Fibroblast of skin of scalp (primary cell): ENCODE results near the gene ALDH5A1. TPM values are rescaled to one million over a fixed set of nuclear protein-coding genes. Genes with fewer than 3 reads are reported as not detected.

Experiments used
- DNase-seq: peaks from one replicate; pipeline ENCODE4 v3.0.0-alpha.2; 2013
- polyA plus RNA-seq, 2 experiments: library from polyadenylated mRNA; unstranded; fragments of 120-200 nt; gene quantifications; one replicate each; pipeline ENCODE4 v1.2.1, GENCODE V29; 2013; ENCODE audit not compliant: insufficient read length in 2 of 2

The ALDH5A1 gene
- 1.4 TPM for polyA plus RNA-seq (2013, experiment 1 of 2; ENCODE audit: insufficient read length)
- polyA plus RNA-seq (2013, experiment 2 of 2; ENCODE audit: insufficient read length) = 1.9 TPM

DNA sequence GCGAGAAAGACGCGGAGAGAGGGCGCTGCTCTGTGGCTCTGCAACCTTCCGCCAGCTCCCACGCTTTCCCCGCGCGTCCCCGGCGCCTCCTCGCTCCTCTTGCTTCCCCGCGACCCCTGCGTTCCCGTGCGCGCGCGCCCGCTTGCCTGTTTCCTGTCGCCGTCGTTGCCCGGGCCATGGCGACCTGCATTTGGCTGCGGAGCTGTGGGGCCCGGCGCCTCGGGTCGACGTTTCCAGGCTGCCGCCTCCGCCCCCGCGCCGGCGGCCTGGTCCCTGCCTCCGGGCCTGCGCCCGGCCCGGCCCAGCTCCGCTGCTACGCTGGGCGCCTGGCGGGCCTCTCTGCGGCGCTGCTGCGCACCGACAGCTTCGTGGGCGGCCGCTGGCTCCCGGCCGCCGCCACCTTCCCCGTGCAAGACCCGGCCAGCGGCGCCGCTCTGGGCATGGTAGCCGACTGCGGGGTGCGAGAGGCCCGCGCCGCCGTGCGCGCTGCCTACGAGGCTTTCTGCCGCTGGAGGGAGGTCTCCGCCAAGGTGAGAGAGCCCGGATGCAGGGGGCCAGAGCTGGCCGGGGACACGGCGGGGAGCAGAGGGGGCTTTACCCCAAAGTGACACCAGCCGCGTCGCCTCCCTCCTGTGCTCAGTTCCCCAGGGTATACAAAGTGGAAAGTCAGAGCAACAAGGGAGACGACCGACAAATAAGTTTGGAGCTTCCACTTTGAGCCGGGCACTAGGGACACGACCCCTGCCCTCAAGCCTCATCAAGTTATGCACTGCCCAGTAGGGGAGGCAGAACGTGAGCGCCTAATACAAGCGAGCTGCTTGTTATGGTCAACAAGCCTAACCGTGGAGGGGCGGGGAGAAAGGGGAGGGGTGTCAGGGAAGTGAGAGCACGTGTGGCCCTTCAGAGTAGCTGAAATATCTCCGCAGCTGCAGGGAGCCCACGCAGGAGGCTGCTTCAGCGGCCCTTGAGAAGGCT is at the start of gene ALDH5A1:
Gene ALDH5A1, plus strand, starts transcription at position 149 of the 975 bp plus-strand sequence. Its CDS starts 28 bp downstream, at position 177.
- peak; percentile 52 for DNase-seq

DNA sequence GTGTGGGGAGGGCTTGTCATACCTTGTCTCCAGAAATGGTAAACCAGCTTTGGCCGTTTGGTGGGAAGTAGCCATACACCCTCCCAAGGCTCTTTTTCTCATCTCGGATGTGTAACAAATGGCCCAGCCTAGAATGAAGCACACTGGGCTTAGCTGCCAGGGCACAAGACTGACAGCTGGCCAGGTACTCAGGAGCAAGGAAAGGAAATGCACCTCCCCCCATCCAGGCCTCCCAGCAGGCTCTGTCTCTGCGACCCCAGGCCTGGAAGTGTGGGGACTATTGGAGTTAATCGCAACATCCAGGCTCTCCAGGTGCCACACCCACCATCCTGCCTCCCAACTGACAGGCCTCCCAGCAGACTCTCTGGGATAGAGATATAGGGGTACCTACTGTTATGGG is 49.1 kb upstream of the ALDH5A1 start:
- DNase-seq = no peak

DNA sequence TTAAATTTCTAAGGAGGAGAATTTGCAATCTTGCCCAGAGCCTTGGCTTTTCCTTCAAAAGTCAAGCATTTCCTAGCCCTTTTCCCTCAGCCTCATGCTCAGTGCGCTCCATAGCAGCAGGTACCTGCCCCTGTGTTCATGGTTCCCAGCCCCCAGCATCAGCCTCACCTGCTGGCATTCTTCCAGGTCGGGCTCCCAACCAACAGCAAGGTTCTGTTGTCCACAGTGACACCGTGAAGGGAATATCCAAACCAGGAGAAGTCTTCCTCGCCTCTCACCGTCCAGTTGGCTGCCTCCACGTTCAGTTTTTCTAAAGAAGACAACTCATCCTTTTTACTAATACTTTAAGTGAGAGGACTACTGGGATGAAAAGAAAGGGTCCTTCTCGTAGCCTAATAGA is 48.1 kb upstream of the ALDH5A1 start:
- DNase-seq = no peak

DNA sequence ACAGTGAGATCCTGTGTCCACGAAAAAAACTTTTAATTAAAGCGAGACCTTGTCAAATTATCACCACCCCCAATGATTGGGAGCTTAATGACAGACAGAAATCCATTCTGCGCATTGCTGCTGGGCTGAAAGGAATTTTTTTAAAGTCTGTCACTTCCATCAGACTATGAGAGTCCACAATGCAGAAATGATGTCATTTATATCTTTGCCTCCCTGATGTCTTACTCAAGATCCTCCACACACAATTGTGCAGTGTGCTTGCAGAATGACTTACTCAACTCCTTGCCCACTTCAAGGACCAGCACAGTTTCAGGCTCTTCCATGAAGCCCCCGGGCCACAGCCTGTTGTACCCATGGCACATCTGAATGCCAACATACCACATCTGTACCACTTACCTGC is 46.4 kb upstream of the ALDH5A1 start:
- DNase-seq = no peak

DNA sequence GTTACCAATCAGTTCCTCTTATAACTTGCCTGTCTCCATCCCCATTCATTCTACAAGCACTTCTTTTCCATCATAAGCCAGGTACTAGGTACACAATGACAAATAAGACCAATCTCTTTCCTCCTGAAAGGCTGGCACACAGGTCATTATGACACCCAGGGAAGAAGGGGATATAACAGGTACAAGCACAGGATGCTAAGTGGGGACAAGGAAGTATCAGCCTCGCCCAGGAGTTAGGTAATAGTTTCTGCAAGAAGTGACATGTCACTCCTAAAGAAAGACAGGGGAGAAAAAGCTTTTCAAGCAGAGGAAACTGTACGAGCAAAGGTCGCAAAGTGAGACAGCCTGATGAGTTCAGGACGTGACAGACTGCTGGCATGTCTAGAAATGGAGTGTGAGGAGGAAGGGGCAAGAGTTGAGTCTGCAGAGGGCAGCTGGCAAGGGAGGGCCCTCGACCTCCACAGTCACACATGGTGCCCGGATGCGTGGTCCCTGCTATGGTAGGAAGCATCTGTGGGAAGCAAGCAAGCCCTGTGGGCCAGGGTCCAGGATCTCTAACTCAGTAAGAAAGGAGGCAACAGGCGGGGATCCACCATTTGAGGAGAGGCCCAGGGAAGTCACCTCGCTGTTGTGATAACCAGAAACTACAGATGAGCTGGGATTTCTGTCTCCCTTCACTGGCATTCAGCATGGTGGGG is 45.8 kb upstream of the ALDH5A1 start:
- DNase-seq = no peak

DNA sequence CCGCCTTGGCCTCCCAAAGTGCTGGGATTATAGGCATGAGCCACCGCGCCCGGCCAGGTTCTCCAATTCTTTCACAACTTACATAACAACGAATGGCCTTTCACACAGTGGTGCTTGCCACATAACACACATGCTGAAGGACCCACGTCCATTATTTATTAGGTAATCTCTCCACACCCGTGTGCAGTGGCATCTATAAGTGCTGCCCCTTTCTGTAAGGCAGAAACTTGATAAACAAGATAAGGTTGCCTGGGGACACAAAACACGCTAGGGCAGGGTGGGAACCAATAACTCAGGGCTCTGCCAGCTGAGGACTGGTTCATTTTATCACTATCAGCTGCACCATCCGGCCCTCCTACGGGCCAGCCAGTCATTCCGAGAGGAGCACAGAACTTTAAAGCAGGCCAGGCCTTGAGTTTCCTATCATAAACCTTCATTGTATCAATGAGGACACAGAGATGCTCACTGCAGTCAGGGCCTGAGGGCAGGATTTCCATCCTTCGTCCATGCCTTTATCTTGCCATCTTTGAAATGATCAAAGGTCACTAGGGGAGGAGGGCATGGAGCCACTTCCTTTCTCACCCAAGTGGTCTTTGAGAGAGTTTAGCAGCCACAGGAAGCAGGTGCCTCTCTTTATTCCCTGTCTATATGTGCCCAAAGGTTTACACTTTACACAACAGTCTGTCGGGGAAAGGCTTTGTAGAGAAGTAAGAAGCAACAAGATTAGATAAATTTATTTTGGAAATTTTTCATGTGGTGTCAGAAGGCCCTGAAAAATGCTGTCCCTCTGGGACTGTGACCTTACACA is 43.0 kb upstream of the ALDH5A1 start:
- DNase-seq = no peak

DNA sequence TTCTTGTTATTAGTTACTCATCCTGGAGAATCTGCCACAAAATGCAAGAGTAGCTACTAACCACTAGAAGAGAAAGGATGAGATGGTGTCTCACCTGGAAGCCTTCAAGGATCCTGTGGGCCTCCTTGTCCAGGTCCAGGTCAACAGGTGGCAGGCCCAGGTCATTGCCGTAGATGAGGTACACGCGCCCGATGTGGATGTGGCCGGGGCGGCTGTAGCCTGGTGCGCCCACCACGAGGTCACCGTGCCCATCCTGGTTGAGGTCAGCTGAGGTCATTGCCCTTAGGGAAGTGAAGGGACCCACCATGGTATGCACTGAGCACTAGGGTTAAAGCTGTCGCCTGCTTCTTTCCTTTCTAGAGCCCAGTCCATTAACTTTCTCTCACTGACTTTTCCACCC is 40.8 kb upstream of the ALDH5A1 start:
- DNase-seq = no peak

DNA sequence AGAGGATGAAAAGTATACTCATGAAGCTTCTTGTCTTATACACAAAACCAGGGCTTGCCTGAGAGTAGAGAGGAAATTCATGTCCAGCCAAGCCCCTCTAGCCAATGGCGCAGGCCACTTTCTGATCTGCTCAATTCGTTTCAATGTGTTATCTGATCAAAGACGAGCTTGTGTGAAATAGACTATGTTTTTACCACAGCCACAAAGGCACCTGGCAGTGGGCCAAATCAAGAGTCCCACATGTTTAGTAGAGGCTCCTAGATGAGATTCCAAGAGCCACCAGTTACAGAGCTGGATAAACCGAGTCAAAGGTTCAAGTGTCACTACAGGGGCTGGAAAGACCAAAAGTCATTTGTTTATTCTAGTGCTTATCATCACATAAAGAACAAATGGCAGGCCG is 40.3 kb upstream of the ALDH5A1 start:
- DNase-seq = peak; percentile 2

DNA sequence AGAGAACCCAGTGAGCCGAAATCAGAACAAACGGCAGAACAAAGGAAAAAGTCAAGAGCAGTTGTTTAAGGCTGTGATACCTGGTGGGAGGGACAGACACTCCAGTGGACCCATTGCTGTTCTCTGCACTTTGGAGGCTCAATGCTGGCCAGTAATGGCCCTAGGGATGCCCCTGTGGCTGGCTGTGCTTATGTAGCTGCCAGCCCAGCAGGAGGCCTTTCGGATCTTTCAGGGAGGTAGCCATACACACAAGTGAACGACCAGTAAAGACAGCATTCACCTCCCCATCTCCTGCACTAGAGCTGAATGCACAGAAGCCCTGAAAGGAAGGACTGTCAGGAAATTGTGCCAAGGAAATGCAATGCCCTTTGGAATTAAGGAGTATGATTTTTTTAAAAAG is 39.7 kb upstream of the ALDH5A1 start:
- DNase-seq = no peak

DNA sequence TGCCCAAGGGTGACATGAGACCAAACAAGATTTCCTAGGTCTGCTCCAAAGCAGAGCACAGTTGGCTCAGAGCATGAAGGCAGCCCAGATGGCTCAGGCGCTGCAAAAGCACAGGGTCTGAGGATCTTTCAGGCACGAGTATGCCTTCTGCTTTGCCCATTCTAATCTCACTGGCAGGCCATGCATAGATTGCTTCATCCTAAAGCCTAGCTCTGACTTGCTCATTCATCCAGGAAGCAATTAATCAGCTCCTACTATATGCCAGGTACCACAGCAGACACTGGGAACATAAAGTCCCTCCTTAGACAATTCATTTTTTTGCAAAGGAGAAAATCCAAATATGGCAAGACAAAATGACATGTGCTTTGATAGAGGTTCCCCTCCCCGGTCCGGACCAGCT is 36.6 kb upstream of the ALDH5A1 start:
- no peak for DNase-seq

DNA sequence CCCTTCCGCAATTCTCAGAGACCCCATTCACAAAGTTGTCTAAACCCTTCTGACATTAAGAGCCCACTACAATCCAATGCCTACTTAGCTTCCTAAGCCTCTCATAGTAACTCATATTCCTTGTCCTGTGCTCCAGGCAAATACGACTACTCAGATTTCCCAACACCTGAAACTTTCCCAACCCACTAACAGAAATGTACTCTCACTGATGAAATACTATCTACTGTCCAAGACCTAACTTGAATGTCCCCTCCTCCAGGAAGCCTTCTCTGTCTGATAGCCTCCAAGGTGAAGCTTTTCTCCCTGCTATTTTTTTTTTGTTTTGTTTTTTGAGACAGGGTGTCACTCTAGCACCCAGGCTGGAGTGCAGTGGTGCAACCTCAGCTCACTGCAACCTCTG is 35.8 kb upstream of the ALDH5A1 start:
- DNase-seq = no peak

DNA sequence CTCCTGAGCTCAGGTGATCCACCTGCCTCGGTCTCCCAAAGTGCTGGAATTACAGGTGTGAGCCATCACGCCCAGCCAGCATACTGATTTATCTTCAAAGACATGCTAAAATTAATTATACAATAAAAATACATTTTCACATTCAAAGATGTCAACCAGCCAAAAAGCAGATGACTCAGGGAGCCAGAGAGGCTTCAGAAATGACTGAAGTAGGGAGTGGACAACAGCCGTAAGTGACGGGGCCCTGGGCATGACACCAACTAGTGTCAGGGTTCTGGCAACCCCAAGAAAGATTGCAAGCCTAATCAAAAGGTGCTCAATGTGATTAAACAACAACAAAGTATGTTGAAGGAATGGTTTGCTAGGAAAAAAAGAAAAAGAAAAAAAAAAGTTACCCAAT is 33.8 kb upstream of the ALDH5A1 start:
- DNase-seq = no peak

DNA sequence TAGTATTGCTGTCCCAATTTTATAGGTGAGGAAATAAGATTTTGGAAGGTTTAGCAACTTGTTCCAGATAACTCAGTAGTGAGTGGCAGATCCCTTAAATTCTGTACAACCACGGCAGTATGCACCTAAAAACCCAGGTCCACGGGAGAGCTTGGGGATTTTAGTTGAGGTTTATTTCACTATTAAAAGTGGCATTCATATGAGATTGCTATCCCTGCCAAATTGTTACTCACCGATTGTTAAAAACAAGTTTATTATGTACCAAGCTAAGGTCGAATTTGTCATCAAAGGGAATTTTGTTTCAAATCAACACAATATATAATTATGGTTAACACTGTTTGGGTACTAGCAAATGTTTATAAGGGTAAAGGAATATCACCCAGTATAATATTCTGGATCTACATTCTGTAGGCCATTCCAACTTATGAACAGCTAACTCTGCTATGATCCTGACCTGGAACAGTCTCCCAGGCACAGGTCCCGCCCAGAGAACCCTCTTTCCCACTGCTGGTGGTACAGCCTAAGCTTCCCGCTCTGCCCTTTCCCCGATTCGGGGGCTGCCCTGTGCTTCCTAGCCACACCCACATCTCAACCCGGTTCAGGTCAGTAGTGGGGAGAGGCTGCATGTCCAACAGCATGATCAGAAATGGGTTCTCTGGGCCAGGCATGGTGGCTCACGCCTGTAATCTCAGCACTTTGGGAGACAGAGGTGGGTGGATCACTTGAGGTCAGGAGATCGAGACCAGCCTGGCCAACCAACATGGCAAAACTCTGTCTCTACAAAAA is 30.3 kb upstream of the ALDH5A1 start:
- no peak for DNase-seq

DNA sequence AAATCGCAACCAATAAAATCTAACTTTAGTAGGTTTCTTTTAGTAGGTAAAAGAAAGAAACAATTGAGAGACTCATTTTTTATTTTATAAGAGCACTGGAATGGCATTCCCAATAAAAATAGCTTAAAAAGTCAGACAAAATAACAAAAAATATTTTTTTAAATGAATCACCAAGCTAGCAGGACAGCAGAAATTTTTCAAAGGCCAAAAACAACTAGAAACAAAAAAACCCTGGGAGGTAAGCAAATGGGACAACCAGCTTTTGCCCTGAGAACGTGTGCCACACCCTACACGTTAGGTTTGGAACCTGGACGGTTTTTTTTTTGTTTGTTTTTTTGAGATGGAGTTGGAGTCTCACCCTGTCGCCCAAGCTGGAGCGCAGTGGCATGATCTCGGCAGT is 25.0 kb upstream of the ALDH5A1 start:
- peak; percentile 14 for DNase-seq

DNA sequence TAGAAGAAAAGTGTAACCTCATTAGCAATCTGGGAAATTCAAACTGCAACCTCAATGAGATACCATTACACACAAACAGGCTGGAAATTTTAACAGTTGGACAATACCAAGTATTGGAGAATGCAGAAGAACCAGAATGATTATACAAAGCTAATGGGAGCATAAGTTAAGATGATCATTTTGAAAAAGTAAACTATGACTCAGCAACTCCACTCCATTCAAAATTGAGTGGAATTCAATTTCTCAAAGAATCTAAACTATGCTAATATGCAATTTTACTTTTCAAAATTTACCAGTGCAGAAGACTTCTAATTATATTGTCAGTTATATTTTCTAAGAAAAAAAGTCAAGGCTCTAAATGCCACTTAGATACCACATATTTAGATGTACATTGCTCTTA is 22.6 kb upstream of the ALDH5A1 start:
- DNase-seq = peak; percentile 19

DNA sequence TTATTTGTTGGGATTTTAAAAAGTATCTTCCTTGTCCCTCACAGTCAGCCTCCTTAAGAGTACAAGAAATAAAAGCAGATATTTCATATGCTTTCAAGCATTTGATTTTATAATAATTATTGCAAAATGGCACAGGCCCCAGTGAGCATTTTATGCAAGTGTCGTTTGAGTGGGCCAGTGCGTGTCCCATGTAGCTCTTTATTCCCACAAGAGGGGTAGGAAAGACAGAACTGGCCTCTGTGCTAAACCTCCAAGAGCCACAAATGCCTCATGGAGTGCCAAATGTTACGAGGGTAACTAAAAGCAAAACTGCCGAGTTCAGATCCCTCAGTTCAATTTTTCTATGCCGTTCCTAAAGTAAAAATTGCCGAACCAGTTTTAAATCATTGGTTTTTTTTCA is 18.1 kb upstream of the ALDH5A1 start:
- DNase-seq = no peak

DNA sequence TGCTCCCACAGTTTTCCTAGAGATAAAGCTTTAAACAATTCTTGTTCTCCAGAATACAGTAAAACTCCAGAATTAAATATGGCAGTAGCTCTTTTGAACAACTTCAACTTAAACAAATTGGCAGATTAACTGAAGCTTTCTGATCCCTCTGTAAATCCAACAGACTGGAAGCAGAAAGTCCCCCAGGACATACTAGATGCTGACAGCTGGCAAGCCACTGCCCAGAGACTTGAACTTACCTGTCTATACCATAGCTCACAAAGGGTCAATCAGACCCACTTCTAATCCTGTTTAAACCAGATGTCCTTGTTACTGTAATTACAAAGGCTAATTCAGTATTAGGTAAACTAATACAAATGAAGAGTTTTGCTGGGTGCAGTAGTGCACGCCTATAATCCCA is 17.7 kb upstream of the ALDH5A1 start:
- no peak for DNase-seq

DNA sequence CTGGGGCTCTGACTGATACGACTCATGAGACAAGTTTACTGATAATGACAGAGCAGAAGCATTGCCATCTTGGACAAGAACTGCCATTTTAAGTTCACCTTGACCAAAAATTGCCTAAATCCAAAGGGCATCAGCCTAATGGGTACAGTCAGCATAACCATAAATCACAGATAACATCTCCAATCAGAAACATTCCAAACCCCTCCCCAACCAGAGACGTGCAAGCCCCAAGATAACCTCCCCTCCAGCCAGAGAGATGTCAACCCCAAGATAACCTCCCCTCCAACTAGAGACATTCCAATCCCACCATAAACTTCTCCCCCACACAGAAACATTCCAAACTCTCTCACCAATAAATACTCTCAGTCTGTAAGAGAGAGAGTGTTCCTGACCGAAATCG is 15.9 kb upstream of the ALDH5A1 start:
- DNase-seq = no peak

DNA sequence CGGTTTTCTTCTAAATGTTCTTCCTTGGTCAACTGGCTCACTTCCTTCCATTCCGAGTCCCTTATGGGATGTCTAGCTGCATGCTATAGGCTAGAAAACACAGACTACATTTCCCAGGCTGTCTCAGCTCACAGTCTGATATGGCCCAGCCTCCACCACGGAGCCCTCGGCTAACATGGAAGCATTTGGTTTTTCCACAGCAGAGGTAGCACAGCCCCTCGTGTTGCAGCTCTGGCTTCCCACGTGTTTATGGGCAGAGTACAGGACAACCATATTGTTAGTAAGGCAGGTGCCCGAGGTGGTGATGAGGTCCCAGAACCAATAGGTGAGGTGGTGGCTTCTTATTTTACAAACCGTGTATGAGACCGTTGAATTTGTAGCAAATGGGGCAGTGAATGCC is 14.1 kb upstream of the ALDH5A1 start:
- no peak for DNase-seq

DNA sequence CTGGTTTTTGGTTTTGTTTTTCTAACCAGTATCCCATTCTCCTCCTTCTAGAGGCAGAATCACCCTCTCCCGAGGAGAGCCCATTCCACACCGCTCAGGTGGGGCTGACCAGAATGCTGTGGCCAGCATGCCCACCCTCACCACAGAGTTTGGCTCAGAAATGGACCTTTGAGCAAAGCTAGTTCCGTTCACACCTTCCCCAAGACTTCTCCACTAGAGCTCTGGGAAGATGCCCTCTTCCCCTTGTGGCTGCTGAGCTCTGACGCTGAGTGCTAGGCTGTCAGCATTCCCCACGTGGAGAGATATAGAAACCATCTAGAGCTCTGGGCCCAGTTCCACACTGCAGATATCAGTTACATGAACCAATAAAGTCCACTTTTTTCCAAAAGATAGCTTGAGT is 13.3 kb upstream of the ALDH5A1 start:
- no peak for DNase-seq

DNA sequence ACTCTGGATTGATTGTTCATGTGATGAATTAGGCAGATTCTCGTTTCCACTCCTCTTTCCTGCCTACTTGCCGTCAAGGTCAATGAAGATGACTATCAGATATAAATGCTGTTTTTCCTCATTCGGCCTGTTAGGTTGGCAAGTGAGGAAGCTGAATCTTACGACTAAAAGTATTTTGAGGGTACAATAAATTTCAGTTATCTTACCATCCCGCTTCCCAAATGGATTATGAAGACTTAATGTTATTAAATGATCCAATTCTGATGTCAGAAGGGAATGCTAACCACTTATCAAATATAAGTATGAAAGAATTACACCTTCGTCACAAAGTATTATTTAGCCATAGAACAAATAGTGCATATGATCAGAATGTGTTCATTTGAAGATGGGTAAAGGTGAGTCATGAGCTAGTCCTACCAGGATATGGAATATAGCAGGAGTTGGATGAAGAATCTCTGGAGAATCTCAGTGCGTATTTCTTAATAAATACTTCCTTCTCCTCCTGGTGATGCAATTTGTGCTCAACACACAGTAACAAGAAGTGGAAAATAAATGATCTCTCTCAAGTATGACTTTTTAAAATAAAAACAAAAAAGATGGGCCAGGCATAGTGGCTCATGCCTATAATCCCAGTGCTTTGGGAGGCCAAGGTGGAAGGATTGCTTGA is 10.0 kb upstream of the ALDH5A1 start:
- DNase-seq = peak; percentile 17
